ENCODE results near the gene CTTNBP2.

Gene CTTNBP2

GRCh38 chr7:117824592-117824991, 48.6 kb downstream of the CTTNBP2 start (continued):
- TF ChIP-seq PRDM2 (tag by site-specific recombination; IDR thresholded peaks at IDR 0.05; ENCODE audit: borderline replicate concordance), result no peak
- TF ChIP-seq ZNF670 (tag by site-specific recombination; IDR thresholded peaks at IDR 0.05; ENCODE audit: low read depth), result no peak

GRCh38 chr7:117819558-117819957, 53.7 kb downstream of the CTTNBP2 start:
- Histone ChIP-seq H3K4me3 (ENCODE audit: low read depth, low read length) (no peak overlapping the region), H3K4me1 (ENCODE audit: control insufficient read depth, insufficient read depth, low read length) (no peaks in the 10 kb centered on the region), H3K27ac (ENCODE audit: extremely low read depth, low read depth, low read length) (no peak overlapping the region), H3K36me3 (ENCODE audit: control insufficient read depth in 2 of 2, insufficient read depth in 1 of 2, low read length in 2 of 2) (no peaks in the 10 kb centered on the region), H3K9me3 (ENCODE audit: control insufficient read depth, insufficient read depth, low read depth, low read length) (no peaks in the 10 kb centered on the region)
- CTCF ChIA-PET, result interaction anchor here (1.0 kb wide), 1 partner anchor 51 kb away, joined by 3 read pairs; no protein-coding TSS in a partner anchor
- POLR2A ChIA-PET, result no interaction called here
- TF ChIP-seq AEBP2 (tag by site-specific recombination; IDR thresholded peaks at IDR 0.05; ENCODE audit: borderline replicate concordance) (no peak), PRDM2 (tag by site-specific recombination; IDR thresholded peaks at IDR 0.05; ENCODE audit: borderline replicate concordance) (no peak), TCF7L2 (IDR thresholded peaks at IDR 0.05; ENCODE audit: borderline replicate concordance, low read depth, low read length) (no peak), ZNF132 (tag by site-specific recombination; IDR thresholded peaks at IDR 0.05; ENCODE audit: borderline replicate concordance) (no peak), ZNF580 (tag by site-specific recombination; IDR thresholded peaks at IDR 0.05) (no peak), FEZF1 (tag by site-specific recombination; IDR thresholded peaks at IDR 0.05) (no peak), TRIM28 (IDR thresholded peaks at IDR 0.05; ENCODE audit: borderline replicate concordance, low read length) (no peak), ZBTB8A (tag by site-specific recombination; IDR thresholded peaks at IDR 0.05) (no peak), ZNF202 (tag by site-specific recombination; IDR thresholded peaks at IDR 0.05; ENCODE audit: borderline replicate concordance) (no peak), OVOL3 (tag by site-specific recombination; IDR thresholded peaks at IDR 0.05) (no peak), KLF1 (tag by site-specific recombination; IDR thresholded peaks at IDR 0.05) (no peak), ZNF639 (tag by site-specific recombination; IDR thresholded peaks at IDR 0.05) (no peak)
